ENCODE data around the gene POLG2. TPM values are rescaled to one million over a fixed set of nuclear protein-coding genes. Genes with fewer than 3 reads are reported as not detected.

POLG2 gene
- total and polyA plus RNA-seq, 9 of the 15 experiments (the other 6 are each of a cell fraction or from before 2014, with no cell fraction given) = 13.4 to 44.8 (median 37.0) TPM

DNA sequence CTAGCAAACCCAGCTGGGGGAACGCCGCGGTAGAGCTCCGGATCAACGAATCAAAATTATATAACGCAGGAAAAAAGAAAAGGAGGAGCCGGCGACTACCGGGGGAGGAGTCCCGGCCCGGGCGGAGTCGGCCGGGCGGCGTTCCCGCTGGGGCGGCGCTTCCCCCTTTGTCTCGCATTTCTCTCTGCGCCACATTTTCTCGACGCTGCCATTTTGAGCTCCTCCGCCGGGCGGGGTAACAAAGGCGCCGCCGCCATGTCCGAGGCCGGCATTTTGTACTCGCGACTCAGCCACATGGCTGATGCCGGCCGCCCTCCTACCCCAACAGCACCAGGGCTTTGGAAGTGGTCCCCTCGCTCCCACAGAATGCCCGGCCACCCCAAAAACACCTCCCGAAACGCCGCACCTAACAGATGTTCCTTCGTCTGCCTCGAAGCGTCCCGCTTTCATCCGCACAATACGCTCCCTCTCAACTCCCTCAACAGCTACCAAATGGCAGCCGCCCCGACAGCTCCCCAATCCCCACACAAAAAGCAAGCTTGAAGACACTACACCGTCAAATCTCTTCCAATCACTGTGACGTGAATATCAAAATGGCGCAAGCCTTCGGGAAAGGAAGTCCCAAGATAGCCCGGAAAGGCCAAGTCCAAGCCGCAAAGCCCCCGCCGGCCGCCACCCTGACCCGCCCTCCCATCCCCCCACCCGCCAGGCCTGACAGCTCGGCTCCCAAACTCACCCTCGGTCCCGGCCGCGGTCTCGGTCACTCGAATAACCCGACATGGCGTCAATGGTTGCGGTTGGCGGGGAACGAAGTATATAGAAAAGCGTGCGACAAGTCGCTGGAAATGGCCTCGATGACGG, 8.7 kb upstream of the POLG2 start:
- TSS peak; percentile 32 for BruUV-seq (replicated peaks)
- TF ChIP-seq ZNF133 (CRISPR knock-in tag; IDR thresholded peaks at IDR 0.05) (no peak), STAG1 (CRISPR knock-in tag; IDR thresholded peaks at IDR 0.05; ENCODE audit: borderline replicate concordance) (no peak), ERF (CRISPR knock-in tag; IDR thresholded peaks at IDR 0.05) (no peak; the same call in 1 of the 2 replicates), HLTF (IDR thresholded peaks at IDR 0.05) (peak; percentile 56; the same call in 1 of the 2 replicates), ARID1B (IDR thresholded peaks at IDR 0.05) (no peak; the same call in 1 of the 2 replicates), RBM15 (IDR thresholded peaks at IDR 0.05; ENCODE audit: insufficient read depth, low read length) (peak; percentile 66; the same call in 1 of the 2 replicates), POLR2A (conservative IDR thresholded peaks at IDR 0.05) (peak; percentile 15; the same call in 1 of the 2 replicates), NR2F6 (CRISPR knock-in tag; IDR thresholded peaks at IDR 0.05) (no peak), HNRNPH1 (optimal IDR thresholded peaks at IDR 0.05; ENCODE audit: low read depth, low read length) (peak; percentile 59), NCOA2 (IDR thresholded peaks at IDR 0.05; ENCODE audit: partially characterized antibody in 2 of 2) (no peak), CBFB (CRISPR knock-in tag; IDR thresholded peaks at IDR 0.05) (peak; percentile 74; the same call in 1 of the 2 replicates), RBFOX2 (IDR thresholded peaks at IDR 0.05; ENCODE audit: low read depth, low read length) (peak; percentile 99), ZNF644 (tag; IDR thresholded peaks at IDR 0.05; ENCODE audit: low read depth) (no peak)
- TF ChIP-seq, protein P1, sequence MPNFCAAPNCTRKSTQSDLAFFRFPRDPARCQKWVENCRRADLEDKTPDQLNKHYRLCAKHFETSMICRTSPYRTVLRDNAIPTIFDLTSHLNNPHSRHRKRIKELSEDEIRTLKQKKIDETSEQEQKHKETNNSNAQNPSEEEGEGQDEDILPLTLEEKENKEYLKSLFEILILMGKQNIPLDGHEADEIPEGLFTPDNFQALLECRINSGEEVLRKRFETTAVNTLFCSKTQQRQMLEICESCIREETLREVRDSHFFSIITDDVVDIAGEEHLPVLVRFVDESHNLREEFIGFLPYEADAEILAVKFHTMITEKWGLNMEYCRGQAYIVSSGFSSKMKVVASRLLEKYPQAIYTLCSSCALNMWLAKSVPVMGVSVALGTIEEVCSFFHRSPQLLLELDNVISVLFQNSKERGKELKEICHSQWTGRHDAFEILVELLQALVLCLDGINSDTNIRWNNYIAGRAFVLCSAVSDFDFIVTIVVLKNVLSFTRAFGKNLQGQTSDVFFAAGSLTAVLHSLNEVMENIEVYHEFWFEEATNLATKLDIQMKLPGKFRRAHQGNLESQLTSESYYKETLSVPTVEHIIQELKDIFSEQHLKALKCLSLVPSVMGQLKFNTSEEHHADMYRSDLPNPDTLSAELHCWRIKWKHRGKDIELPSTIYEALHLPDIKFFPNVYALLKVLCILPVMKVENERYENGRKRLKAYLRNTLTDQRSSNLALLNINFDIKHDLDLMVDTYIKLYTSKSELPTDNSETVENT (CRISPR knock-in tag; IDR thresholded peaks at IDR 0.05) = peak; percentile 80
- TF ChIP-seq, protein P2, sequence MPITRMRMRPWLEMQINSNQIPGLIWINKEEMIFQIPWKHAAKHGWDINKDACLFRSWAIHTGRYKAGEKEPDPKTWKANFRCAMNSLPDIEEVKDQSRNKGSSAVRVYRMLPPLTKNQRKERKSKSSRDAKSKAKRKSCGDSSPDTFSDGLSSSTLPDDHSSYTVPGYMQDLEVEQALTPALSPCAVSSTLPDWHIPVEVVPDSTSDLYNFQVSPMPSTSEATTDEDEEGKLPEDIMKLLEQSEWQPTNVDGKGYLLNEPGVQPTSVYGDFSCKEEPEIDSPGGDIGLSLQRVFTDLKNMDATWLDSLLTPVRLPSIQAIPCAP (CRISPR knock-in tag; IDR thresholded peaks at IDR 0.05; ENCODE audit: borderline replicate concordance) = no peak
- TF ChIP-seq, protein P3, sequence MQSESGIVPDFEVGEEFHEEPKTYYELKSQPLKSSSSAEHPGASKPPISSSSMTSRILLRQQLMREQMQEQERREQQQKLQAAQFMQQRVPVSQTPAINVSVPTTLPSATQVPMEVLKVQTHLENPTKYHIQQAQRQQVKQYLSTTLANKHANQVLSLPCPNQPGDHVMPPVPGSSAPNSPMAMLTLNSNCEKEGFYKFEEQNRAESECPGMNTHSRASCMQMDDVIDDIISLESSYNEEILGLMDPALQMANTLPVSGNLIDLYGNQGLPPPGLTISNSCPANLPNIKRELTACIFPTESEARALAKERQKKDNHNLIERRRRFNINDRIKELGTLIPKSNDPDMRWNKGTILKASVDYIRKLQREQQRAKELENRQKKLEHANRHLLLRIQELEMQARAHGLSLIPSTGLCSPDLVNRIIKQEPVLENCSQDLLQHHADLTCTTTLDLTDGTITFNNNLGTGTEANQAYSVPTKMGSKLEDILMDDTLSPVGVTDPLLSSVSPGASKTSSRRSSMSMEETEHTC (IDR thresholded peaks at IDR 0.05) = no peak

More for the DNA sequence above, 8.7 kb upstream of the POLG2 start:
- Histone ChIP-seq H3K27ac (ENCODE audit: extremely low read depth, low read depth, low read length) (peak overlapping the region; percentile 97), H3K79me2 (ENCODE audit: control insufficient read depth, insufficient read depth, low read length) (peaks cover 93% of the 10 kb centered on the region), H4K20me1 (replicated peaks; ENCODE audit: control insufficient read depth, insufficient read depth, low read length) (peaks cover 23% of the 10 kb centered on the region), H3K9me3 (replicated peaks; ENCODE audit: control insufficient read depth, insufficient read depth, low read depth, low read length) (no peaks in the 10 kb centered on the region), H2AFZ (ENCODE audit: low read depth, low read length) (no peak overlapping the region), H3K4me2 (ENCODE audit: insufficient read depth, low read length) (peak overlapping the region; percentile 98), H3K36me3 (ENCODE audit: control insufficient read depth, insufficient read depth, low read length) (peaks cover 74% of the 10 kb centered on the region), H3K9ac (ENCODE audit: insufficient read depth in 1 of 2, low read depth in 2 of 2, low read length in 2 of 2) (peak overlapping the region; percentile 98 to 99), H3K27me3 (ENCODE audit: control insufficient read depth in 2 of 2, insufficient read depth in 2 of 2, low read length in 2 of 2) (no peaks in the 10 kb centered on the region), H3K9me1 (ENCODE audit: control insufficient read depth, insufficient read depth, low read length) (no peaks in the 10 kb centered on the region), H3K4me1 (replicated peaks in 1 of 2; ENCODE audit: control insufficient read depth in 2 of 2, insufficient read depth in 2 of 2, low read length in 2 of 2) (peaks cover 6 to 13% of the 10 kb centered on the region in 2 experiments; a peak in 3 of 5 replicates), H3K4me3 (peak overlapping the region; percentile 77)
- peak; percentile 73 for ATAC-seq
- ChIA-PET POLR2A (interaction anchor here (0.6 to 5.2 kb wide), 64 partner anchors 9 to 535 kb away, joined by 3 to 114 read pairs (median 4); partner anchors contain the start of genes MILR1 and POLG2), CTCF (ENCODE audit: low intra/inter-chr PET ratio) (interaction anchor here (0.7 kb wide), 1 partner anchor 86 kb away, joined by 3 read pairs; no protein-coding TSS in a partner anchor)
- intact Hi-C loops (cut with micrococcal nuclease) = loop anchor here (5.0 to 10.0 kb wide), 2 partner anchors 92 to 229 kb away; no protein-coding TSS in a partner anchor
- under 1% methylated on average over 53 of the region's 76 CpGs for WGBS (ENCODE audit: insufficient coverage, low coverage, missing lambda C conversion rate)
- in situ Hi-C loops (cut with MboI) = no loop called here
- DNase-seq (ENCODE audit: extremely low read depth in 1 of 4, low spot score in 3 of 4) = peak; percentile 78 to 88 (median 82)
- no peak for FAIRE-seq
